K562 (cell line): ENCODE measurements around the gene CLCF1. TPM values are rescaled to one million over a fixed set of nuclear protein-coding genes. Genes with fewer than 3 reads are reported as not detected.

ENCODE experiments used
- ATAC-seq: fragments of 200-7000 bp; cut with Tn5 transposase; 3 replicates; pipeline ENCODE4 v1.9.1; 2020; ENCODE audit warnings: moderate library complexity
- BruUV-seq: library from RNA; stranded (reverse); fragments of 400-500 nt; replicated peaks from 2 replicates; lab custom pipeline; 2021; lab: Mats Ljungman, UMichigan
- CTCF ChIA-PET: fragments of 300-600 bp; formaldehyde crosslinking; extraction: SDS; loops from one replicate; lab custom pipeline; 2021; ENCODE audit warnings: low intra/inter-chr PET ratio; lab: Yijun Ruan, JAX
- POLR2A ChIA-PET: fragments of 300-600, 350-650 bp; sonication (Branson Sonifier 250); formaldehyde crosslinking; extraction: SDS; loops from one replicate; lab custom pipeline; 2021; ENCODE audit warnings: antibody characterized with exemption, inconsistent platforms; lab: Yijun Ruan, JAX
- DNase-seq, 4 experiments: peaks; one replicate each; pipeline versions ENCODE4 v3.0.0 to v3.0.0-alpha.2; 2011 to 2018; ENCODE audit warnings: low spot score in 3 of 4, mixed read lengths in 3 of 4; ENCODE audit errors: extremely low read depth in 1 of 4
- FAIRE-seq: peaks from 2 replicates; lab custom pipeline; 2011; peaks lifted over from hg19 to GRCh38; lab: Jason Lieb, UNC
- H2AFZ ChIP-seq: 2 replicates; pipeline ENCODE4 v1.6.0; 2011; ENCODE audit warnings: low read depth, low read length, control low read depth, inconsistent platforms
- H3K27ac ChIP-seq: fragments of 200-600 bp; 3 replicates; pipeline ENCODE4 v1.8.0; 2011; ENCODE audit warnings: low read depth, mild to moderate bottlenecking, control low read depth, inconsistent platforms, low read length, moderate library complexity, mixed read lengths; ENCODE audit errors: extremely low read depth
- H3K27me3 ChIP-seq, 2 experiments: fragments of 300-600 bp in 1 of 2; 2 replicates in 1 of 2; 3 replicates in 1 of 2; pipeline versions ENCODE4 v1.6.0 to v1.8.0; 2011; ENCODE audit warnings: inconsistent platforms in 2 of 2, low read length in 2 of 2, mild to moderate bottlenecking in 1 of 2, mixed read lengths in 1 of 2, moderate library complexity in 1 of 2; ENCODE audit not compliant: control insufficient read depth in 2 of 2, insufficient read depth in 2 of 2
- H3K36me3 ChIP-seq: fragments of 300-600 bp; 3 replicates; pipeline ENCODE4 v1.8.0; 2011; ENCODE audit warnings: mild to moderate bottlenecking, low read length, inconsistent platforms; ENCODE audit not compliant: control insufficient read depth, insufficient read depth
- H3K4me1 ChIP-seq, 2 experiments: fragments of 200-600 bp in 1 of 2; replicated peaks in 1 of 2; 2 replicates in 1 of 2; 3 replicates in 1 of 2; pipeline versions ENCODE4 v1.5.1 to v1.8.0; 2011; ENCODE audit warnings: inconsistent platforms in 2 of 2, low read length in 2 of 2, mild to moderate bottlenecking in 1 of 2, mixed read lengths in 1 of 2, moderate library complexity in 1 of 2; ENCODE audit not compliant: control insufficient read depth in 2 of 2, insufficient read depth in 2 of 2
- H3K4me2 ChIP-seq: 2 replicates; pipeline ENCODE4 v1.6.1; 2011; ENCODE audit warnings: low read length, control low read depth, inconsistent platforms, mixed read lengths; ENCODE audit not compliant: insufficient read depth
- H3K4me3 ChIP-seq: fragments of 200-600 bp; sonication (generic), shearing (Covaris generic); 2 replicates; pipeline ENCODE4 v1.5.1; 2016; ENCODE audit warnings: control low read depth, inconsistent platforms
- H3K79me2 ChIP-seq: fragments of 200-600 bp; 3 replicates; pipeline ENCODE4 v1.8.0; 2011; ENCODE audit warnings: low read length, inconsistent platforms; ENCODE audit not compliant: control insufficient read depth, insufficient read depth
- H3K9ac ChIP-seq, 2 experiments: 2 replicates each; pipeline versions ENCODE4 v1.6.0 to v1.6.1; 2011; ENCODE audit warnings: low read depth in 2 of 2, low read length in 2 of 2, control low read depth in 1 of 2, inconsistent platforms in 1 of 2, mild to moderate bottlenecking in 1 of 2, mixed read lengths in 1 of 2; ENCODE audit not compliant: insufficient read depth in 1 of 2
- H3K9me1 ChIP-seq: one replicate; pipeline ENCODE4 v1.6.0; 2011; ENCODE audit warnings: inconsistent platforms, mild to moderate bottlenecking, low read length, moderate library complexity; ENCODE audit not compliant: control insufficient read depth, insufficient read depth
- H3K9me3 ChIP-seq: replicated peaks from 2 replicates; pipeline ENCODE4 v1.5.1; 2011; ENCODE audit warnings: low read depth, low read length, inconsistent platforms; ENCODE audit not compliant: control insufficient read depth, insufficient read depth
- H4K20me1 ChIP-seq: replicated peaks from 2 replicates; pipeline ENCODE4 v1.6.1; 2011; ENCODE audit warnings: low read length, inconsistent platforms, mixed read lengths; ENCODE audit not compliant: control insufficient read depth, insufficient read depth
- FOXK1 ChIP-seq: sonication (generic); formaldehyde crosslinking; IDR thresholded peaks from 2 replicates; pipeline ENCODE4 v1.8.0; 2022; ENCODE audit warnings: missing genetic modification reagents, mild to moderate bottlenecking, borderline replicate concordance
- MEF2A ChIP-seq: IDR thresholded peaks from 2 replicates; pipeline ENCODE4 v1.6.1; 2011; ENCODE audit warnings: low read depth, mild to moderate bottlenecking, low read length, moderate library complexity; ENCODE audit not compliant: control insufficient read depth
- POLR2G ChIP-seq: fragments of 200-400 bp; formaldehyde crosslinking; IDR thresholded peaks from 2 replicates; pipeline ENCODE4 v1.6.1; 2017; ENCODE audit warnings: low read depth, mild to moderate bottlenecking, antibody characterized with exemption, low read length, moderate library complexity
- POLR3A ChIP-seq: IDR thresholded peaks from 2 replicates; pipeline ENCODE4 v1.6.1; 2011; ENCODE audit warnings: borderline replicate concordance, mild to moderate bottlenecking, moderate library complexity; ENCODE audit not compliant: insufficient read length, insufficient read depth; ENCODE audit errors: extremely low read depth
- ZNF146 ChIP-seq: IDR thresholded peaks from one replicate; pipeline ENCODE4 v1.6.1; 2018; ENCODE audit warnings: missing compliant biosample characterization; ENCODE audit not compliant: unreplicated experiment
- ZNF431 ChIP-seq: sonication (generic); formaldehyde crosslinking; IDR thresholded peaks from 2 replicates; pipeline ENCODE4 v1.8.0; 2022; ENCODE audit warnings: mild to moderate bottlenecking, missing genetic modification reagents
- WGBS: fragments of 100-300 bp; shearing (Covaris generic); methylation state at CpG from one replicate; pipeline ENCODE4 v1.1.6; 2016; ENCODE audit warnings: low coverage, mixed read lengths; ENCODE audit not compliant: insufficient coverage; ENCODE audit errors: missing lambda C conversion rate; 5-methylcytosine and 5-hydroxymethylcytosine counted together
- in situ Hi-C: fragments of 300-500 bp; cut with MboI; formaldehyde crosslinking; loops from 4 replicates; pipeline ENCODE4 v1.15.0; 2018; ENCODE audit warnings: inconsistent platforms, mixed read lengths
- intact Hi-C: fragments of 100-400 bp; cut with micrococcal nuclease; formaldehyde crosslinking; loops from 2 replicates; pipeline ENCODE4 v1.14.2; 2022
- polyA plus RNA-seq, 8 experiments: library from polyadenylated mRNA; depleted of rRNA in 4 of 8; stranded (reverse) in 5 of 8; unstranded in 3 of 8; fragments of >200 nt; fragmentation: Nextera tagmentation in 2 of 8; fragmentation: Illumina TruSeq in 1 of 8; extraction: Ambion mirVana in 2 of 8; extraction: Trizol in 1 of 8; gene quantifications; 2 replicates each; pipeline versions ENCODE4 v1.2.1 to v1.2.3, GENCODE V29; 2011 to 2014; ENCODE audit warnings: inconsistent platforms in 1 of 8, missing spikeins in 1 of 8
- total RNA-seq, 7 experiments: library from RNA; depleted of rRNA in 6 of 7; stranded (reverse); fragments of >200 nt in 6 of 7; fragmentation: Illumina TruSeq in 2 of 7; extraction: Trizol in 2 of 7; gene quantifications; 2 replicates each; pipeline versions ENCODE4 v1.2.1 to v1.2.3, GENCODE V29; 2011 to 2021; ENCODE audit warnings: low replicate concordance in 1 of 7
- TF ChIP-seq, protein P1 (sequence below): sonication (generic); formaldehyde crosslinking; IDR thresholded peaks from 2 replicates; pipeline ENCODE4 v1.8.0; 2022; ENCODE audit warnings: missing genetic modification reagents, mild to moderate bottlenecking, moderate library complexity, borderline replicate concordance
- TF ChIP-seq, protein P2 (sequence below): sonication (generic); formaldehyde crosslinking; IDR thresholded peaks from 2 replicates; pipeline ENCODE4 v1.8.0; 2023; ENCODE audit warnings: mild to moderate bottlenecking, missing genetic modification reagents
- TF ChIP-seq, protein P3 (sequence below): fragments of 450-650 bp; formaldehyde crosslinking; IDR thresholded peaks from 2 replicates; pipeline ENCODE4 v1.4.0; 2020; ENCODE audit warnings: mild to moderate bottlenecking, moderate library complexity
- TF ChIP-seq, protein P4 (sequence below): fragments of 250-450 bp; sonication (Bioruptor Pico); IDR thresholded peaks from 2 replicates; pipeline ENCODE4 v1.4.0; 2020; ENCODE audit warnings: borderline replicate concordance

The CLCF1 gene
- total and polyA plus RNA-seq, 9 of the 15 experiments (the other 6 are each of a cell fraction or from before 2014, with no cell fraction given): 0.49 to 5.8 (median 3.0) TPM

DNA sequence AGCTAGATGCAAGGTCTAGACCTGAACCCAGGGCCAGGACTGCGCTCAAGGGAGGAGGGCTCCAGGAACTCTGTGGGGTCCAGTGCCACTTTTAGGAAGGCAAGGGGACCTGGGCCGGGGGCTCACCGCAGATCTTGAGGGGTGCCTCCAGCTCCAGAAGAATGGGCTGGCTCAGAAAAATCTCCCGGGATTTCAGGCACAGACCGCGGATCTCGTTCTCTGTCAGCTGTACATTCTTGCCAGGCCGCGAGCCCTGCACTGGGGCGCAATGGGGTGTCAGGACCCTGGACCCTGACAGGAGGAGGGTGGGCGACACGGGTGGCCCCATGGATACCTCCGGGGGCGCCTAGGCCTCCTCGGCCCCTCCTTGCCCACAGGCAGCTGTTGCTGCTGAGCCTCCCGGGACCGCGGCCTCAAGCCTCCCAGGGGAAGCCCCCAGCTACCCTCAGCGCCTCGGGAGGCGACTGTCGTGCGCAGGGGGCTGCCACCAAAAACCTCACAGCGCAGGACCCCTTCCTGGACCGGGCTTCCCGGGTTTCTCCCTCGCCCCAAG lies 27.6 kb upstream of the CLCF1 start (continued):
- TF ChIP-seq, protein P1, sequence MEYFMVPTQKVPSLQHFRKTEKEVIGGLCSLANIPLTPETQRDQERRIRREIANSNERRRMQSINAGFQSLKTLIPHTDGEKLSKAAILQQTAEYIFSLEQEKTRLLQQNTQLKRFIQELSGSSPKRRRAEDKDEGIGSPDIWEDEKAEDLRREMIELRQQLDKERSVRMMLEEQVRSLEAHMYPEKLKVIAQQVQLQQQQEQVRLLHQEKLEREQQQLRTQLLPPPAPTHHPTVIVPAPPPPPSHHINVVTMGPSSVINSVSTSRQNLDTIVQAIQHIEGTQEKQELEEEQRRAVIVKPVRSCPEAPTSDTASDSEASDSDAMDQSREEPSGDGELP (CRISPR knock-in tag): peak; percentile 72
- TF ChIP-seq, protein P2, sequence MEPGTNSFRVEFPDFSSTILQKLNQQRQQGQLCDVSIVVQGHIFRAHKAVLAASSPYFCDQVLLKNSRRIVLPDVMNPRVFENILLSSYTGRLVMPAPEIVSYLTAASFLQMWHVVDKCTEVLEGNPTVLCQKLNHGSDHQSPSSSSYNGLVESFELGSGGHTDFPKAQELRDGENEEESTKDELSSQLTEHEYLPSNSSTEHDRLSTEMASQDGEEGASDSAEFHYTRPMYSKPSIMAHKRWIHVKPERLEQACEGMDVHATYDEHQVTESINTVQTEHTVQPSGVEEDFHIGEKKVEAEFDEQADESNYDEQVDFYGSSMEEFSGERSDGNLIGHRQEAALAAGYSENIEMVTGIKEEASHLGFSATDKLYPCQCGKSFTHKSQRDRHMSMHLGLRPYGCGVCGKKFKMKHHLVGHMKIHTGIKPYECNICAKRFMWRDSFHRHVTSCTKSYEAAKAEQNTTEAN: 0 out of 2 replicates have a peak, but pooled peaks have one; percentile 31

DNA sequence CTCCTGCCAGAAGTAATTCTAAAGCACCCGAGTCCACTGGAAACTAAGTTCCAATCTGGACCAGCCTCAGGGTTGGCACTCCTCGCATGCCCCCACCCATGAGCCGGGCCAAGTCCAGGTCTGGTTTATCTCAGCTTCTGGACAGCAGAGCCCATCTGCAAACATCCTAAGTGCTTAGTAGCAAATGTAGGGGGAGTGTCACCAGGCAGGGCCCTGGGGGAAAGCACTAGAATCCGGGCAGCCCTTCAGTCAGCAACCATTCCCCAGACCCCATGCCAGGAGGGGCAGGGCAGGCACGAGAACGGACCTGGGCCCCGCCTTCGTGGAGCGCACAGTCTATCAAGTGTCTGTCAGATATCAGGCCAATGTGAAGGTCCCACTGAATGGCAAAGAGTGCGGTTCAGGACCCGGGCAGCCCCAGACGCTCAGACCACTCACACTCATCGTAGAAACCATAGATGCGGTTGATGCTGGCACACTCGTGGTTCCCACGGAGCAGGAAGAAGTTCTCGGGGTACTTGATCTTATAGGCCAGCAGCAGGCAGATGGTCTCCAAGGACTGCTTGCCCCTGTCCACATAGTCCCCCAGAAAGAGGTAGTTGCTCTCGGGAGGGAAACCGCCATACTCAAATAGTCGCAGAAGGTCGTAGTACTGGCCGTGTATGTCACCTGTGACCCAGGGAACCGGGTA lies 27.0 kb upstream of the CLCF1 start:
- in situ Hi-C loops (no loop called here), intact Hi-C loops (loop anchor here (2.0 to 5.0 kb wide), 3 partner anchors 82 to 182 kb away; partner anchors contain the start of genes AIP and GSTP1)
- 0 out of 2 replicates have a peak, but pooled peaks have one; percentile 24 for TF ChIP-seq ZNF431 (CRISPR knock-in tag)
- peak; percentile 38; the same call in 1 of the 2 replicates for TF ChIP-seq POLR2G
- 0 out of 2 replicates have a peak, but pooled peaks have one; percentile 6 for TF ChIP-seq FOXK1
- TF ChIP-seq, protein P3, sequence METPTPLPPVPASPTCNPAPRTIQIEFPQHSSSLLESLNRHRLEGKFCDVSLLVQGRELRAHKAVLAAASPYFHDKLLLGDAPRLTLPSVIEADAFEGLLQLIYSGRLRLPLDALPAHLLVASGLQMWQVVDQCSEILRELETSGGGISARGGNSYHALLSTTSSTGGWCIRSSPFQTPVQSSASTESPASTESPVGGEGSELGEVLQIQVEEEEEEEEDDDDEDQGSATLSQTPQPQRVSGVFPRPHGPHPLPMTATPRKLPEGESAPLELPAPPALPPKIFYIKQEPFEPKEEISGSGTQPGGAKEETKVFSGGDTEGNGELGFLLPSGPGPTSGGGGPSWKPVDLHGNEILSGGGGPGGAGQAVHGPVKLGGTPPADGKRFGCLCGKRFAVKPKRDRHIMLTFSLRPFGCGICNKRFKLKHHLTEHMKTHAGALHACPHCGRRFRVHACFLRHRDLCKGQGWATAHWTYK (CRISPR knock-in tag): no peak
- no peak for TF ChIP-seq POLR3A
- TF ChIP-seq, protein P4, sequence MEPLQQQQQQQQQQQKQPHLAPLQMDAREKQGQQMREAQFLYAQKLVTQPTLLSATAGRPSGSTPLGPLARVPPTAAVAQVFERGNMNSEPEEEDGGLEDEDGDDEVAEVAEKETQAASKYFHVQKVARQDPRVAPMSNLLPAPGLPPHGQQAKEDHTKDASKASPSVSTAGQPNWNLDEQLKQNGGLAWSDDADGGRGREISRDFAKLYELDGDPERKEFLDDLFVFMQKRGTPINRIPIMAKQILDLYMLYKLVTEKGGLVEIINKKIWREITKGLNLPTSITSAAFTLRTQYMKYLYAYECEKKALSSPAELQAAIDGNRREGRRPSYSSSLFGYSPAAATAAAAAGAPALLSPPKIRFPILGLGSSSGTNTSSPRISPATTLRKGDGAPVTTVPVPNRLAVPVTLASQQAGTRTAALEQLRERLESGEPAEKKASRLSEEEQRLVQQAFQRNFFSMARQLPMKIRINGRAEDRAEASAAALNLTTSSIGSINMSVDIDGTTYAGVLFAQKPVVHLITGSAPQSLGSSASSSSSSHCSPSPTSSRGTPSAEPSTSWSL: no peak
- TF ChIP-seq ZNF146: no peak
- TF ChIP-seq MEF2A: no peak
- ATAC-seq: no peak
- ChIA-PET CTCF (interaction anchor here (1.2 kb wide), 1 partner anchor 106 kb away, joined by 4 read pairs; no protein-coding TSS in a partner anchor), POLR2A (interaction anchor here (1.0 to 2.2 kb wide), 7 partner anchors 8 to 184 kb away, joined by 4 to 19 read pairs (median 7); partner anchors contain the start of genes CDK2AP2, GSTP1 and RAD9A)
- no peak for FAIRE-seq
- H3K9ac ChIP-seq: peak overlapping the region; percentile 95 to 96
- peak overlapping the region; percentile 91 for H3K4me3 ChIP-seq
- H3K36me3 ChIP-seq: peaks cover 52% of the 10 kb centered on the region
- H3K9me1 ChIP-seq: no peaks in the 10 kb centered on the region
- 0 out of 2 replicates have a peak, but pooled peaks cover 4% of the 10 kb centered on the region for H4K20me1 ChIP-seq
- peak overlapping the region; percentile 95 for H3K27ac ChIP-seq
- H3K79me2 ChIP-seq: peaks cover 23% of the 10 kb centered on the region
- WGBS: 51% methylated on average over 22 of the region's 23 CpGs
- peaks cover 26 to 92% of the 10 kb centered on the region in 2 experiments for H3K4me1 ChIP-seq
- peak overlapping the region; percentile 84 for H3K4me2 ChIP-seq
- no peaks in the 10 kb centered on the region for H3K27me3 ChIP-seq
- no TSS peak for BruUV-seq
- peak in 1 of 4 experiments; percentile 6 for DNase-seq
- no peak overlapping the region for H2AFZ ChIP-seq
- H3K9me3 ChIP-seq: no peaks in the 10 kb centered on the region
